ENCODE measurements around the gene NPL. TPM values are rescaled to one million over a fixed set of nuclear protein-coding genes. Genes with fewer than 3 reads are reported as not detected.
A peak's percentile ranks its signal among the peaks of the same experiment; 100 is the strongest.

Gene NPL
- total and polyA plus RNA-seq, 9 of the 15 experiments (the other 6 are each of a cell fraction or from before 2014, with no cell fraction given): 9.9 to 22.3 (median 14.2) TPM

GRCh38 chr1:182791281-182792179 lies 2.0 kb downstream of the NPL start (continued):
- TF ChIP-seq USF1 (CRISPR knock-in tag; IDR thresholded peaks at IDR 0.05): no peak
- TF ChIP-seq ZNF140 (CRISPR knock-in tag; IDR thresholded peaks at IDR 0.05): no peak
- no peak for TF ChIP-seq CSDE1 (IDR thresholded peaks at IDR 0.05)
- TF ChIP-seq RB1 (IDR thresholded peaks at IDR 0.05; ENCODE audit: low read depth): no peak
- TF ChIP-seq HLTF (IDR thresholded peaks at IDR 0.05): 0 out of 2 replicates have a peak, but pooled peaks have one; percentile 17
- no peak for TF ChIP-seq RBM34 (IDR thresholded peaks at IDR 0.05; ENCODE audit: borderline replicate concordance, insufficient read depth, low read length)
- TF ChIP-seq SMARCA4 (IDR thresholded peaks at IDR 0.05): peak; percentile 99
- TF ChIP-seq NFIX (CRISPR knock-in tag; IDR thresholded peaks at IDR 0.05; ENCODE audit: low read depth): no peak
- TF ChIP-seq KDM5B (IDR thresholded peaks at IDR 0.05; ENCODE audit: insufficient replicate concordance, low read depth, low read length): no peak
- no peak for TF ChIP-seq CHCHD3 (CRISPR knock-in tag; IDR thresholded peaks at IDR 0.05)
- TF ChIP-seq ZNF311 (CRISPR knock-in tag; IDR thresholded peaks at IDR 0.05): peak; percentile 87
- TF ChIP-seq POLR2AphosphoS2 (IDR thresholded peaks at IDR 0.05; ENCODE audit: low read length): no peak
- peak; percentile 94; the same call in 1 of the 2 replicates for TF ChIP-seq CC2D1A (IDR thresholded peaks at IDR 0.05)
- no peak for TF ChIP-seq ZBTB34 (CRISPR knock-in tag; IDR thresholded peaks at IDR 0.05)
- peak; percentile 44 for TF ChIP-seq PRDM10 (IDR thresholded peaks at IDR 0.05; ENCODE audit: partially characterized antibody)
- no peak for TF ChIP-seq ELK1 (CRISPR knock-in tag; IDR thresholded peaks at IDR 0.05)
- TF ChIP-seq SMAD4 (CRISPR knock-in tag; conservative IDR thresholded peaks at IDR 0.05): peak; percentile 87
- no peak; the same call in 1 of the 2 replicates for TF ChIP-seq CREB1 (IDR thresholded peaks at IDR 0.05)
- no peak for TF ChIP-seq CREB1 (CRISPR knock-in tag; IDR thresholded peaks at IDR 0.05)
- no peak for TF ChIP-seq COPS2 (conservative IDR thresholded peaks at IDR 0.05)
- no peak for TF ChIP-seq CBX1 (IDR thresholded peaks at IDR 0.05; ENCODE audit: low read depth)
- no peak for TF ChIP-seq ZNF124 (CRISPR knock-in tag; IDR thresholded peaks at IDR 0.05)
- TF ChIP-seq MCM5 (IDR thresholded peaks at IDR 0.05; ENCODE audit: low read depth): no peak
- no peak for TF ChIP-seq E2F3 (CRISPR knock-in tag; IDR thresholded peaks at IDR 0.05)

Data from K562 (cell line).